Psoas muscle (tissue), 8 donors: ENCODE measurements around the gene SNX11. TPM values are rescaled to one million over a fixed set of nuclear protein-coding genes. Genes with fewer than 3 reads are reported as not detected.

Source experiments
- ATAC-seq, 4 donors: fragments of 200-7000 bp; cut with Tn5 transposase; one replicate each; pipeline ENCODE4 v1.9.1; 2020; ENCODE audit warnings: moderate library complexity in 3 of 4, mild to moderate bottlenecking in 2 of 4
- DNase-seq, 2 donors: peaks; one replicate each; pipeline ENCODE4 v3.0.0-alpha.2; 2020
- H3K27ac ChIP-seq: fragments of 200-600 bp; one replicate; pipeline ENCODE4 v1.8.0; 2022
- H3K27me3 ChIP-seq, 3 donors: fragments of 200-600 bp in 1 of 3; one replicate each; pipeline versions ENCODE4 v1.6.1 to v1.8.0; 2013 to 2022; ENCODE audit warnings: low read length in 2 of 3, mild to moderate bottlenecking in 2 of 3, moderate library complexity in 1 of 3; ENCODE audit not compliant: insufficient read depth in 3 of 3
- H3K36me3 ChIP-seq, 2 donors: fragments of 200-600 bp in 1 of 2; one replicate each; pipeline versions ENCODE4 v1.6.1 to v1.8.0; 2013 to 2022; ENCODE audit warnings: low read depth in 1 of 2, mild to moderate bottlenecking in 1 of 2, moderate library complexity in 1 of 2; ENCODE audit not compliant: insufficient read depth in 1 of 2
- H3K4me1 ChIP-seq: fragments of 200-600 bp; one replicate; pipeline ENCODE4 v1.8.0; 2022
- H3K4me3 ChIP-seq: fragments of 200-600 bp; one replicate; pipeline ENCODE4 v1.8.0; 2022; ENCODE audit warnings: mild to moderate bottlenecking
- H3K9me3 ChIP-seq: fragments of 200-600 bp; one replicate; pipeline ENCODE4 v1.8.0; 2022
- CTCF ChIP-seq: fragments of 200-600 bp; IDR thresholded peaks from one replicate; pipeline ENCODE4 v1.8.0; 2022; ENCODE audit warnings: antibody characterized with exemption
- WGBS, 3 donors: extraction: QIAGEN DNeasy Blood & Tissue Kit; methylation state at CpG; one replicate each; pipeline versions ENCODE4 v1.1.6 to v1.1.7; 2013; 5-methylcytosine and 5-hydroxymethylcytosine counted together
- intact Hi-C, 2 donors: fragments of 100-400 bp; cut with DNase I; formaldehyde crosslinking; loops; one replicate each; pipeline versions ENCODE4 v1.11.0 to v1.14.2; 2022
- polyA plus RNA-seq, 3 donors: library from polyadenylated mRNA; stranded (reverse); fragments of 200-250 nt; gene quantifications; one replicate each; pipeline ENCODE4 v1.2.3, GENCODE V29; 2013
- total RNA-seq, 4 donors: library from RNA; stranded (reverse); fragmentation: NEBNext Ultra II Directional in 2 of 4; extraction: Animal tissue kit (Norgen Biotek cat#: 25700) in 2 of 4; gene quantifications; one replicate each; pipeline versions ENCODE4 v1.2.1 to v1.2.4, GENCODE V29; 2021 to 2023
- donor health status: healthy with polysubstance abuse.
- donor health status: DM: no; HTN: no; CAD: no; lungs with moderate emphysema.
- donor health status: Bipolar disorder and iron deficiency.
- donor health status: healthy.
- donor health status: DM: yes; HTN: yes; CAD: no.
- donor health status: DM: no; HTN: no; CAD: no.
- donor health status: DM: no; HTN: no; CAD: no.
- donor health status: DM: yes; HTN: yes; CAD: no.

The SNX11 gene
- total and polyA plus RNA-seq, 7 donors = 10.0 to 27.0 (median 14.5) TPM

GRCh38 chr17:48110761-48111160 lies 3.2 kb downstream of the SNX11 start:
- Histone ChIP-seq H3K27ac (no peak overlapping the region), H3K9me3 (no peaks in the 10 kb centered on the region), H3K4me3 (no peak overlapping the region), H3K4me1 (peaks cover 23% of the 10 kb centered on the region), H3K36me3 (peaks cover 0 to 36% of the 10 kb centered on the region in 2 donors), H3K27me3 (no peaks in the 10 kb centered on the region)
- WGBS, 3 donors = 52 to 60% (median 53%) methylated on average over 9 of the region's 9 CpGs
- TF ChIP-seq CTCF = no peak
- ATAC-seq = no peak
- intact Hi-C loops = no loop called here
- no peak for DNase-seq

- Histone ChIP-seq H3K27ac (no peak overlapping the region), H3K27me3 (no peaks in the 10 kb centered on the region), H3K4me1 (peaks cover 18% of the 10 kb centered on the region), H3K4me3 (no peak overlapping the region), H3K9me3 (no peaks in the 10 kb centered on the region), H3K36me3 (peaks cover 0 to 46% of the 10 kb centered on the region in 2 donors)
- DNase-seq (no peak), ATAC-seq (no peak)
- intact Hi-C loops = no loop called here
- WGBS, 3 donors = 71 to 80% (median 73%) methylated on average over 2 of the region's 2 CpGs
- no peak for TF ChIP-seq CTCF
Observed at GRCh38 chr17:48111937-48112241, 4.3 kb downstream of the SNX11 start.

GRCh38 chr17:48113201-48113676 lies 5.7 kb downstream of the SNX11 start:
- H3K4me3 ChIP-seq = no peak overlapping the region
- no peak overlapping the region for H3K27ac ChIP-seq
- H3K9me3 ChIP-seq = no peaks in the 10 kb centered on the region
- 88 to 97% (median 91%) methylated on average over 5 of the region's 5 CpGs for WGBS, 3 donors
- peaks cover 0 to 59% of the 10 kb centered on the region in 2 donors for H3K36me3 ChIP-seq
- H3K4me1 ChIP-seq = peaks cover 17% of the 10 kb centered on the region
- ATAC-seq (no peak), DNase-seq (no peak)
- H3K27me3 ChIP-seq = no peaks in the 10 kb centered on the region
- intact Hi-C loops = no loop called here
- TF ChIP-seq CTCF = no peak

- Histone ChIP-seq H3K27me3 (no peaks in the 10 kb centered on the region), H3K9me3 (no peaks in the 10 kb centered on the region), H3K4me3 (no peak overlapping the region), H3K27ac (no peak overlapping the region), H3K4me1 (no peaks in the 10 kb centered on the region), H3K36me3 (peaks cover 20 to 94% of the 10 kb centered on the region in 2 donors)
- TF ChIP-seq CTCF = no peak
- 84 to 89% (median 89%) methylated on average over 9 of the region's 9 CpGs for WGBS, 3 donors
- DNase-seq (no peak), ATAC-seq (no peak)
- intact Hi-C loops = loop anchor here in 1 of 2 donors (10.0 kb wide), 1 partner anchor 297 kb away; the partner anchor contains the start of gene OSBPL7
Observed at GRCh38 chr17:48121923-48122664, 14.5 kb downstream of the SNX11 start.
